RWPE2 (cell line): ENCODE data around the gene EEPD1.

ENCODE experiments used
- ATAC-seq: fragments of 200-7000 bp; cut with Tn5 transposase; 3 replicates; pipeline ENCODE4 v1.9.1; 2021; ENCODE audit warnings: low read depth
- DNase-seq: peaks from one replicate; pipeline ENCODE4 v3.0.0-alpha.2; 2020; ENCODE audit warnings: low spot score
- H3K27ac ChIP-seq: fragments of 450-650 bp; 2 replicates; pipeline ENCODE4 v1.5.1; 2017; ENCODE audit warnings: mild to moderate bottlenecking; ENCODE audit not compliant: poor library complexity, severe bottlenecking
- H3K27me3 ChIP-seq: fragments of 250-450 bp; sonication (Bioruptor Pico); 2 replicates; pipeline ENCODE4 v1.5.1; 2021; ENCODE audit warnings: mild to moderate bottlenecking, moderate library complexity; ENCODE audit not compliant: insufficient read depth, poor library complexity, severe bottlenecking
- H3K36me3 ChIP-seq: fragments of 250-450 bp; sonication (Bioruptor Pico); 2 replicates; pipeline ENCODE4 v1.5.1; 2020; ENCODE audit warnings: low read depth, mild to moderate bottlenecking, moderate library complexity
- H3K4me1 ChIP-seq: fragments of 250-450 bp; sonication (Bioruptor Pico); 2 replicates; pipeline ENCODE4 v1.5.1; 2021; ENCODE audit warnings: mild to moderate bottlenecking, moderate library complexity; ENCODE audit not compliant: insufficient read depth, poor library complexity, severe bottlenecking
- H3K4me3 ChIP-seq: fragments of 250-450 bp; sonication (Bioruptor Pico); 2 replicates; pipeline ENCODE4 v1.5.1; 2021; ENCODE audit warnings: mild to moderate bottlenecking, moderate library complexity; ENCODE audit not compliant: severe bottlenecking
- H3K9me3 ChIP-seq: fragments of 250-450 bp; sonication (Bioruptor Pico); 2 replicates; pipeline ENCODE4 v1.5.1; 2021; ENCODE audit warnings: mild to moderate bottlenecking, moderate library complexity; ENCODE audit not compliant: severe bottlenecking
- CTCF ChIP-seq: fragments of 450-650 bp; IDR thresholded peaks from one replicate; pipeline ENCODE4 v1.5.1; 2017; ENCODE audit warnings: mild to moderate bottlenecking, moderate library complexity; ENCODE audit not compliant: poor library complexity, severe bottlenecking

EEPD1 gene

DNA sequence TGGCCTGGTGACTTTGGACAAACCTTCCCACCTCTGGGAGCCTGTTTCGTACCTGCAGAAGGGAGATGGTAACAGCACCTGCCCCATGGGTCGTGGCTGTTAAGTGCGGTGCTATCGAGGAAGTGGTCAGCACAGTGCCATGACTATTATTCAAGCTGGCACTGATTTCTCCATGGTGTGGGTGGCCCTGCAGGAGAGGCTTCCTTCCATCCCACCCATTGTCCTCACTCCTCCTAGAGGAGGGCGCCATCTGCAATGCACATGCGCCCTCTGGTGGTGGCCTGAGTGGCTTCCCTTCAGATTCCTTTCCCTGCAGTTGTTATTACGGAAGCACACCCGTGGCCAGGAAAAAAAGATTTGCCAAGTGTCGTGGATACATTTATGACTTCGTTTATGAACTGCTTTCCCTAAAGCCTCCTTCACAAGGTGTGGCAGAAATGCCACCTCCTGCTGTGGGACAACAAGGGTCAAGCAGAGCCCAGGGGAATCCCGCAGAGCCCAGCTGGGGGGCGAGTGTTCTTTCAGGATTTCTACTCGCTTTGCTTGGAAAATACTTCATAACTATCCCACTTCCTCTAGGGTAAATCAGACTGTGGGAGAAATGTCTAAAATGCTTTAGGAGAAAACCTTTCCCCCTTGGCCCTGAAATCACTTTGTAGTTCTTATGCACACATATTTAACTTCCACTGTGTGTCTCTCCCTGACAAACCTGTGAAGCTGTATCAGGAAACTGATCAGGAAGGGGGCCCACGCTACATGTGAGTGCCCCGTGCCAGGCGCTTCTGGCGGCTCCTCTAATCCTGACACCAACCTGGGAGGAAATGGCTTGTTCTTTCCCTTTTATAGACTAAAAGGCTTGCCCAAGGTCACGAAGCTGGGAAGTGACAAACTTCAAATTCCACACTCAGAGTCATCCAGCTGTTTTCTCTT is 138.6 kb downstream of the EEPD1 start:
- Histone ChIP-seq H3K4me3 (no peak overlapping the region), H3K27ac (no peak overlapping the region), H3K9me3 (no peaks in the 10 kb centered on the region), H3K4me1 (peaks cover 13% of the 10 kb centered on the region), H3K27me3 (no peaks in the 10 kb centered on the region), H3K36me3 (no peaks in the 10 kb centered on the region)
- no peak for DNase-seq
- peak; percentile 86 for ATAC-seq
- peak; percentile 96 for TF ChIP-seq CTCF

DNA sequence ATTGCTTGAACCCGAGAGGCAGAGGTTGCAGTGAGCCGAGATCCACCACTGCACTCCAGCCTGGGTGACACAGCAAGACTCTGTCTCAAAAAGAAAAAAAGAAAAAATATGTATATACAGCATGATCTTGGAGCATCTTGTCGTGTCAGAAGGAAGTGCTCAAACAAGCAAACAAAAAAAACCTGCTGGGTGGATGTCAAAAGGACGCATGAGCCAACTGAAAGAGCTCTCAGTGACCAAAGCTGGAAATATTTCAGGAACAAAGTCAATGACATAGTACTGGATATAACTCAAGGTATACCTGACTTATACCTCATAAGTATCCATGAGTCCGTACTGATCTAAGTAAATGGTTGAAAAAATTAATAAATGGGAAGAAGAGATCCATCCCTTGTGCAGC is 142.0 kb downstream of the EEPD1 start:
- Histone ChIP-seq H3K27me3 (no peaks in the 10 kb centered on the region), H3K36me3 (no peaks in the 10 kb centered on the region), H3K4me3 (no peak overlapping the region), H3K27ac (no peak overlapping the region), H3K9me3 (no peaks in the 10 kb centered on the region), H3K4me1 (peaks cover 9% of the 10 kb centered on the region)
- no peak for ATAC-seq
- DNase-seq: no peak
- no peak for TF ChIP-seq CTCF

DNA sequence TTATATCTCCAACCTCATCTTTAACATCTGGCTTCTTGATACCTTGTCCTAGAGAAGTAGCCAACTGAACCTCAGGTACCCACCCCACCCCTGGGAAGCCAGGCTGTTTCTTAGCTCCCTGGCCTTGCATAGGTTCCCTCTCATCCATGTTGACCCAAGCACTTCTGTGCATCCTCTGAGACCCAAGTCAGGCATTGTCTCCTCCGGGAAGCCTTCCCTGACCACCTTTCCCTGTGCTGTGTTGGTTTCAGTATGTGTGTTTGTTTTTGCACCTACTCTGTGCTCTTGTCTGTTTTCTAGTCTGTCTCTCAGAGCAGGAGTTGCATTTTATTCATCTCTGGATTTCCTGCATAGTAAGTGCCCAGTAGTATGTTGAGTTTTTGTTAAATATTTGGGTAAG is 143.2 kb downstream of the EEPD1 start:
- no peak for ATAC-seq
- Histone ChIP-seq H3K27me3 (no peaks in the 10 kb centered on the region), H3K27ac (no peak overlapping the region), H3K9me3 (no peaks in the 10 kb centered on the region), H3K36me3 (no peaks in the 10 kb centered on the region), H3K4me1 (peaks cover 9% of the 10 kb centered on the region), H3K4me3 (no peak overlapping the region)
- no peak for DNase-seq
- no peak for TF ChIP-seq CTCF

- ATAC-seq: no peak
- H3K27ac ChIP-seq: no peak overlapping the region
- H3K27me3 ChIP-seq: no peaks in the 10 kb centered on the region
- no peaks in the 10 kb centered on the region for H3K9me3 ChIP-seq
- TF ChIP-seq CTCF: no peak
- no peaks in the 10 kb centered on the region for H3K36me3 ChIP-seq
- no peak overlapping the region for H3K4me3 ChIP-seq
- H3K4me1 ChIP-seq: peaks cover under 1% of the 10 kb centered on the region
- DNase-seq: no peak
Measured at GRCh38 chr7:36297364-36298009, 144.4 kb downstream of the EEPD1 start.
